ENCODE measurements around the gene IL31. TPM values are rescaled to one million over a fixed set of nuclear protein-coding genes. Genes with fewer than 3 reads are reported as not detected.

IL31 gene
- total RNA-seq = not detected

DNA sequence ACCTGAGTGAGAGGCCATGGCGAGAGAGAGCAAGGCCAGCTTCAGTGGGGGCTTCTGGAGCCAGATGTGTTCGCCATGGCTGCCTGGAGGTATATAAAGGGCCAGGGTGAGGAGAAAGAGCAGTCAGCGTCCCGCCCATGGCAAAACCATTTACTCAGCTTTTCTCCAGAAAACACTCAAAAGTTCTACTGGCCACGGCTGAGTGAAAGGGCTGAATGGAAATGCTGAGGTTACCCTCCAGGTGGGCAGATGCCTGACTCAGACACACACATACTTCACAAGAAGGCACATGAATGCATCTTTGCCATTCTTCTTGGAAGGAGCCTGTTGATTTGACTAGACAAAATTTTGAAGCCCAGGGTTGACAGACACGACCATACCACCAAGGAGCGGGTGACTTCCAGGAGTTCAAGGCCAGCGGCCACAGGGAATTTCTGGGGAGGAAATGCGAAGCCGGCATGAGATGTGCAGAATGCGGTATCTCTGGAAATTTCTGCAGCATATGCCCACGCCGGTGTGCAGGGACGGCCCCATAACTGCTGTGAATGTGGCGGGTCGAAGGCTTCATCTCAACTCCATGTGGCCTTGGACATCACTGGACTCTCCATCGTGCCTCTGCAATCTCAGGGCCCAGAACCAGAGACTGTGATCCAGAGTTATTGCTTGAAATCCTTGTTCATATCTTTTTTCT, at the start of gene IL31:
Gene IL31, minus strand, starts transcription at position 67 of the 691 bp plus-strand sequence. Its CDS starts 49 bp downstream, at position 18.

DNA sequence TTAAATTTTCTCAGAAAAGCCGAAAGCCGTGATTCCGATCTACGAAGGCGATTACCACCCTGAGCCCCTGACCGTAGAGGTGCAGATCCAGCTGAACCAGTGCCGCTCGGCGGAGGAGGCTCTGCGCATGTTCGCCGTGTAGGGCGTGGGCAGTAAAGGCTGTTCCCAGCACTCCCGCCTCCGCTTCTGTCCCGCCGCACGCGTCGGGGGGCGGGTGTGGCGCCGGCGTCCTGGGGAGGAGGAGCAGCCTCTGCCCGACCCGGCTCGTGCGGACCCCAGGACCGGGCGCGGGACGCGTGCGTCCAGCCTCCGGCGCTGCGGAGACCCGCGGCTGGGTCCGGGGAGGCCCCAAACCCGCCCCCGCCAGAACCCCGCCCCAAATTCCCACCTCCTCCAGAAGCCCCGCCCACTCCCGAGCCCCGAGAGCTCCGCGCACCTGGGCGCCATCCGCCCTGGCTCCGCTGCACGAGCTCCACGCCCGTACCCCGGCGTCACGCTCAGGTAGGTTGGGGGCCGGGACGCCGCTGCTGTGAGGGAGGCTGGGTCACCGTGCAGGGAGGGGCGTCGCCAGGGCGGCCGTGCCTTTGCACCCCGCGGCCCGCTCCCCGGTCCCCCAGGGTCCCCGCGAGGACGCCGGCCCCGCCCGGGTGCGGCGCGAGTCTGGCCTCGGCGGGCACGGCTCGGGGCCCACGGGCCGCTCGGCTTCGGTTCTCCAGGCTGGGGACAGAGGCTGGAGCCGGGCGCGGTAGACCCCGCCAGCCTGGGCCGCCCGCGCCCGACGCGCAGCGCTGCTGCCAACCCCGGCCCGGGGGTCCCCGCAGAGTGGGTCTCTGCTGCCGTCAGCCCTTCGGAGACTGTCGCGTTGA, 29.5 kb upstream of the IL31 start, which contains the start of gene B3GNT4:
Gene B3GNT4, plus strand, starts transcription at position 409 of the 866 bp plus-strand sequence. CDS start 910 bp downstream, outside the sequence.

DNA sequence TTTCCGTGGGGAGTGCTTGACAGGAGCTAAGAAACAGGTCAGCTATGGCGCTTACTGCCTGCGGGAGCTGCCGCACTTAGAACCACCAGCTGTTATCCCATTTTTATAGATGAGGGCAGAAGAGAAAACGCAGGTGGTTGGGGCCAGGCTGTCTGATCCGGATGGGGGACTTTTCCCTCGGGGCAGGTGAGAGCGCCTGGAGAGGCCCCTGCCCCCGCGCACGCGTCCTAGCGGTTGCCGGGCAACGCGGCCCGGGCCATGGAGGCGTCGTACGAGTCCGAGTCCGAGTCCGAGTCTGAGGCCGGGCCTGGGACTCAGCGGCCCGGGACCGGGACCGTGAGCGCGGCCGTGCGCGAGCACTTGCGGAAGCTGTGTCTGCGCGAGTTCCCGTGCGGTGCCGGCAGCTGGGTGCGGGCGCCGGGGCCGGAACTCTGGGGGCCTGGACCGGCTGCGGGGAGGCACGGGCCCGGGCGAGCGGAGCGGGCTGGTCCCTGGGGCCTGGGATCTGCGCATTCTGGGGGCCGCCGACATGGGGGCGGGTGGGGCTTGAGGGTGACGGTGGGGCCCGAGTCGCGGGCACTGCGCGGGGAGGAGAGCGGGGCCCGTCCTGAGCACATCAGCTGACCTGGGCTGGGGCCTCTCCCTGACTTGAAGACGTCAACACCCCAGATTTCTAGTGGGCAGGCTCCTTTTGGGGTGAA, 9.0 kb upstream of the IL31 start, which contains the start of gene LRRC43:
Gene LRRC43, plus strand, starts transcription at position 237 of the 701 bp plus-strand sequence. Its CDS starts 22 bp downstream, at position 259.

Small RNA genes within 50 kb of the gene (small RNA-seq; reads per million reads assigned to genes)
- 0.51 reads per million, percentile 54 among the genes with 10 or more reads in this experiment for gene DIABLO

Other genes with a start within 250 kb of the IL31 start
- gene BCL7A, start 152.3 kb downstream of the IL31 start, total RNA-seq = 39.7 TPM
- 14.3 TPM for gene MLXIP, start 95.5 kb downstream of the IL31 start, total RNA-seq
- 6.5 TPM for gene LRRC43, start 8.9 kb upstream of the IL31 start, total RNA-seq
- 8.5 TPM for gene B3GNT4, start 29.5 kb upstream of the IL31 start, total RNA-seq
- 62.5 TPM for gene DIABLO, start 51.8 kb upstream of the IL31 start, total RNA-seq
- 25.1 TPM for gene VPS33A, start 92.3 kb upstream of the IL31 start, total RNA-seq
- 81.0 TPM for gene CLIP1, start 248.4 kb upstream of the IL31 start, total RNA-seq